Gastrocnemius medialis (tissue), 4 donors: Measurements from ENCODE around the gene LRRC2. TPM values are rescaled to one million over a fixed set of nuclear protein-coding genes. Genes with fewer than 3 reads are reported as not detected.
A peak's percentile ranks its signal among the peaks of the same experiment; 100 is the strongest.

ENCODE experiments used
- ATAC-seq, 2 donors: fragments of 150-250 bp; one replicate each; pipeline ENCODE4 v1.9.1; 2016
- DNase-seq, 2 donors: peaks; one replicate each; pipeline ENCODE4 v3.0.0-alpha.2; 2019
- H3K27ac ChIP-seq, 4 donors: fragments of 200-600 bp; sonication (generic); 1 replicate in 1 of 4; 2 replicates in 3 of 4; pipeline ENCODE4 v1.5.1; 2016 to 2018; ENCODE audit warnings: mild to moderate bottlenecking in 2 of 4, moderate library complexity in 1 of 4
- H3K27me3 ChIP-seq, 3 donors: fragments of 200-600 bp; sonication (generic) in 2 of 3; 1 replicate in 1 of 3; 2 replicates in 2 of 3; pipeline versions ENCODE4 v1.5.1 to v1.6.0; 2016 to 2019; ENCODE audit warnings: mild to moderate bottlenecking in 1 of 3, moderate library complexity in 1 of 3
- H3K36me3 ChIP-seq, 2 donors: fragments of 200-600 bp; sonication (generic) in 1 of 2; one replicate each; pipeline ENCODE4 v1.5.1; 2017 to 2018
- H3K4me1 ChIP-seq, 2 donors: fragments of 200-600 bp; sonication (generic) in 1 of 2; one replicate each; pipeline ENCODE4 v1.5.1; 2016 to 2017; ENCODE audit warnings: mild to moderate bottlenecking in 2 of 2
- H3K4me3 ChIP-seq, 4 donors: fragments of 200-600 bp; sonication (generic) in 3 of 4; 1 replicate in 1 of 4; 2 replicates in 3 of 4; pipeline ENCODE4 v1.5.1; 2016 to 2019; ENCODE audit warnings: mild to moderate bottlenecking in 2 of 4
- H3K9me3 ChIP-seq, 3 donors: fragments of 200-600 bp; sonication (generic) in 2 of 3; 1 replicate in 1 of 3; 2 replicates in 2 of 3; pipeline ENCODE4 v1.5.1; 2016 to 2019
- POLR2A ChIP-seq, 2 donors: fragments of 450-650 bp; IDR thresholded peaks; one replicate each; pipeline ENCODE4 v1.6.1; 2017; ENCODE audit warnings: antibody characterized with exemption in 2 of 2, mild to moderate bottlenecking in 2 of 2, moderate library complexity in 2 of 2
- in situ Hi-C, 4 donors: fragments of 200-750 bp; cut with MboI; loops; one replicate each; pipeline versions ENCODE4 v1.15.0 to v1.8.0; 2017; ENCODE audit warnings: low sequenced_read_pairs in 4 of 4
- intact Hi-C: fragments of 100-400 bp; cut with DNase I; formaldehyde crosslinking; loops from one replicate; pipeline ENCODE4 v1.15.1; 2023; ENCODE audit warnings: low total_unique reads
- total RNA-seq, 4 donors: library from RNA; depleted of rRNA; stranded (reverse); fragments of >200 nt; gene quantifications; one replicate each; pipeline versions ENCODE4 v1.1.0 to v1.2.3, GENCODE V29; 2016
- TF ChIP-seq, protein P1 (sequence below), 5 experiments: fragments of 450-650 bp in 3 of 5; fragments of 200-600 bp in 2 of 5; sonication (generic) in 2 of 5; IDR thresholded peaks in 4 of 5; conservative IDR thresholded peaks in 1 of 5; 1 replicate in 4 of 5; 2 replicates in 1 of 5; pipeline ENCODE4 v1.5.1; 2016 to 2019; ENCODE audit warnings: antibody characterized with exemption in 5 of 5, mild to moderate bottlenecking in 3 of 5, moderate library complexity in 3 of 5

The LRRC2 gene
- total RNA-seq, 4 donors from 2014 or later = 72.7 to 103 (median 92.1) TPM

DNA sequence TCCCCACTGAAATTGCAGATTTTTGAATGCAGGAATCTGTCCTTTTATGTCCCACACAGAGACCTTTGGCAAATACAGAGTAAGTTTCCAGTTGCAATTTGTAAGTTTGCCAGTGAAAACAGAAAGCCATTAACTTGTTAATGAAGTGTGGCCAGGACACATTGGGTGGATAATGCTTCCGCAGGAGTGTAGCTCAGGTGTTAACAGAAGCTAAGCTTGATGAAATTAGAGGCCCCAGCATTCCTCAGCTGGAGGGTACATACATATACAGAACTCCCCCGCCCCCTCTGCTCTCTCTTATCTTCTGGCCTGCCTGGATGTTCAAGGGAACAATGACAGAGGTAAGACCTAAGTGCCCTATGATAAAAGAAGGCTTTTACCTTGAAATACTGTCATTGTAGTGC lies 8.1 kb upstream of the LRRC2 start:
- Histone ChIP-seq H3K27me3 (no peaks in the 10 kb centered on the region), H3K9me3 (no peaks in the 10 kb centered on the region), H3K4me1 (peaks cover 0 to 10% of the 10 kb centered on the region in 2 donors), H3K4me3 (no peak overlapping the region), H3K36me3 (no peaks in the 10 kb centered on the region), H3K27ac (no peak overlapping the region)
- in situ Hi-C loops (no loop called here), intact Hi-C loops (no loop called here)
- no peak for DNase-seq
- TF ChIP-seq POLR2A (IDR thresholded peaks at IDR 0.05) = no peak
- TF ChIP-seq, protein P1, sequence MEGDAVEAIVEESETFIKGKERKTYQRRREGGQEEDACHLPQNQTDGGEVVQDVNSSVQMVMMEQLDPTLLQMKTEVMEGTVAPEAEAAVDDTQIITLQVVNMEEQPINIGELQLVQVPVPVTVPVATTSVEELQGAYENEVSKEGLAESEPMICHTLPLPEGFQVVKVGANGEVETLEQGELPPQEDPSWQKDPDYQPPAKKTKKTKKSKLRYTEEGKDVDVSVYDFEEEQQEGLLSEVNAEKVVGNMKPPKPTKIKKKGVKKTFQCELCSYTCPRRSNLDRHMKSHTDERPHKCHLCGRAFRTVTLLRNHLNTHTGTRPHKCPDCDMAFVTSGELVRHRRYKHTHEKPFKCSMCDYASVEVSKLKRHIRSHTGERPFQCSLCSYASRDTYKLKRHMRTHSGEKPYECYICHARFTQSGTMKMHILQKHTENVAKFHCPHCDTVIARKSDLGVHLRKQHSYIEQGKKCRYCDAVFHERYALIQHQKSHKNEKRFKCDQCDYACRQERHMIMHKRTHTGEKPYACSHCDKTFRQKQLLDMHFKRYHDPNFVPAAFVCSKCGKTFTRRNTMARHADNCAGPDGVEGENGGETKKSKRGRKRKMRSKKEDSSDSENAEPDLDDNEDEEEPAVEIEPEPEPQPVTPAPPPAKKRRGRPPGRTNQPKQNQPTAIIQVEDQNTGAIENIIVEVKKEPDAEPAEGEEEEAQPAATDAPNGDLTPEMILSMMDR (IDR thresholded peaks at IDR 0.05 in 4 of 5, conservative IDR thresholded peaks at IDR 0.05 in 1 of 5) = no peak
- peak in 1 of 2 donors; percentile 20 for ATAC-seq

DNA sequence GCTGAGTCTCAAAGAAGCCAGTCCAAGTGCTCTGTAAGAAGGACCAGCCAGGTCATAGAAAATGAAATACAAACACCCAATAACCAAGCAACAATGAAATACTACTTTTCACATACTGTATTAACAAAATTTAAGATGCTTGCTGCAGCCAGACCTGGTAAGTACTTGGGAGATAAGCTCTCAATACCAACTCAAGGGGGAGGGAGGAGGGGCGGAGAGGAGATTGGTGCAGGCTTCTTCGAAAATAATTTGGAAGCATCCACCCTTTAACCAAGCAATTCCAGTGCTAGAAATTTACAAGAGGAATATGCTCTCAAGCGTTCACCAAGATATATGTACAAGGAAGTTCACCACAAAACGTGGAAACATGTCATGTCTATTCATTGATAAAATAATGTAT lies 7.6 kb upstream of the LRRC2 start:
- ATAC-seq (no peak), DNase-seq (no peak)
- Histone ChIP-seq H3K4me3 (no peak overlapping the region), H3K36me3 (no peaks in the 10 kb centered on the region), H3K4me1 (peaks cover 0 to 10% of the 10 kb centered on the region in 2 donors), H3K27me3 (no peaks in the 10 kb centered on the region), H3K27ac (no peak overlapping the region), H3K9me3 (no peaks in the 10 kb centered on the region)
- no peak for TF ChIP-seq POLR2A (IDR thresholded peaks at IDR 0.05)
- TF ChIP-seq, protein P1 (IDR thresholded peaks at IDR 0.05 in 4 of 5, conservative IDR thresholded peaks at IDR 0.05 in 1 of 5) = no peak
- in situ Hi-C loops (no loop called here), intact Hi-C loops (no loop called here)

DNA sequence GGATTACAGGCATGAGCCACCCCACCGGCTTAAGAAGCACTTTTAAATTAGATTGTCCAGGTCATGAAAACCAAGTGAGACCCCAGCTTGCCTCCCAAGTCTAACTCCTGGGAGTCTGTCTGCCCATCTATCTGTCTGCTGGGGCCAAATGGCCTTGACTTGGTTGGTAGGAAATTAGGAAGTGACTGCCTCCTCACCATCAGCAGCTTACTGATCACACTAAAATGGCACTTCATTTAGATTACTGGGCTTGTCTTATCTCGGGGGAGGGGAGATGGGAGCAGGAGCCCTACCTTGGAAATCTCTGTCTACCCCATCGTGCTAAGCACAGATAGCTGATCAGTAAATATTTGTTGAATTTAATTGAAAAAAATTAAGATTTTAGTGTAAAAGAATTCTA lies 5.6 kb upstream of the LRRC2 start:
- Histone ChIP-seq H3K36me3 (no peaks in the 10 kb centered on the region), H3K9me3 (no peaks in the 10 kb centered on the region), H3K4me3 (no peak overlapping the region), H3K27ac (no peak overlapping the region), H3K27me3 (no peaks in the 10 kb centered on the region), H3K4me1 (peaks cover under 1 to 12% of the 10 kb centered on the region in 2 donors)
- TF ChIP-seq, protein P1 (IDR thresholded peaks at IDR 0.05 in 4 of 5, conservative IDR thresholded peaks at IDR 0.05 in 1 of 5) = no peak
- no peak for TF ChIP-seq POLR2A (IDR thresholded peaks at IDR 0.05)
- in situ Hi-C loops (no loop called here), intact Hi-C loops (no loop called here)
- ATAC-seq (no peak), DNase-seq (no peak)

- Histone ChIP-seq H3K27ac (peak overlapping the region; percentile 94 to 99 (median 97)), H3K27me3 (no peaks in the 10 kb centered on the region), H3K4me3 (peak overlapping the region; percentile 68 to 86 (median 76)), H3K36me3 (no peaks in the 10 kb centered on the region), H3K4me1 (peaks cover 34 to 36% of the 10 kb centered on the region in 2 donors), H3K9me3 (no peaks in the 10 kb centered on the region)
- intact Hi-C loops (loop anchor here (1.0 to 10.0 kb wide), 6 partner anchors 65 to 1011 kb away; partner anchors contain the start of gene MYL3), in situ Hi-C loops (loop anchor here in 1 of 4 donors (5.0 kb wide), 1 partner anchor 78 kb away; no protein-coding TSS in a partner anchor)
- DNase-seq (peak; percentile 90), ATAC-seq (peak; percentile 64 to 66)
- TF ChIP-seq, protein P1 (IDR thresholded peaks at IDR 0.05 in 4 of 5, conservative IDR thresholded peaks at IDR 0.05 in 1 of 5) = peak in 2 of 5 experiments; percentile 34 to 43
- no peak for TF ChIP-seq POLR2A (IDR thresholded peaks at IDR 0.05)
Measured at GRCh38 chr3:46565607-46566039, 479 bp downstream of the LRRC2 start.
